HuH-7 (cell line): ENCODE data around the gene YY1.
A peak's percentile ranks its signal among the peaks of the same experiment; 100 is the strongest.
"Not testable (repeated sequence)": the region's sequence is repeated elsewhere in the genome, so short reads cannot be mapped to it uniquely, and the experiment has no call there.

ENCODE experiments used
- DNase-seq: peaks from one replicate; pipeline ENCODE4 v3.0.0; 2011; ENCODE audit warnings: low spot score

Gene YY1

DNA sequence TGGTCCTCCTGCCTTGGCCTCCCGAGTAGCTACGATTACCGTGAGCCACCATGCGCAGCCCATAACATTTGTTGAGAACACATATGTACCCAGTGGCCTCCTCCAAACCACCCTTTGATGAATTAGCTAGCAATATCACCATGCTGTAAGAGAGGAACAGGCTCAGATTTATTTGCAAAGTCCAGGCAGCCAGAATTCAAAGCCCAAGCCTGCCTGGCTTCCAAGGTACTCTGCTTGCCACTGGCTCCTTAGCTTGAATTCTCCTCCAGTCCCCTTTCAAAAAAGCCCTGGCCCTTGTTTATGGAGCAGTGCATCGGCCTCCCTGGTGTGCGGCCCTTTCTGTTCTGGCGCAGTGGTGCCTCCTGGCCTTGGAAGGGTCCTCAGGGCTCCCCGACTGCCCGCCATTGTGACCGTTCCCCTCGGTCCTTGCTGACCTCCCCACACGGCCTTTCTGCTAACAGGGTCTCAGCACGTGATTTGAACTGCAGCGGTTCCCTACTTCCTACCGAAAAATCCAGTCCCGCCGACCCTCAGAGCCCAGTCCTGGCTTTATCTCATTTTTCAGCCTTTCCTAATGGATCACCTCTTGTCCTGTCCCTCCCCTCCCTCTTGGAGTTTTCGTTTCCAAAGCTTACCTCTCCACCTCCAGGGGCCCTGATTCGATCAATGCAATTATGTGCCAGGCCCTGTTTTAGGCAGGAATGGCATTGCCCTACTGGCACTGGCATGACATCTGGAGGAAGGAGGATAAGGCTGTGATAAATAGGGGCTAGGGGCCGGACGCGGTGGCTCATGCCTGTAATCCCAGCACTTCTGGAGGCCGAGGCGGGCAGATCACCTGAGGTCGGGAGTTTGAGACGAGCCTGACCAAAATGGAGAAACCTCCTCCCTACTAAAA is 45.3 kb downstream of the YY1 start:
- no peak for DNase-seq

DNA sequence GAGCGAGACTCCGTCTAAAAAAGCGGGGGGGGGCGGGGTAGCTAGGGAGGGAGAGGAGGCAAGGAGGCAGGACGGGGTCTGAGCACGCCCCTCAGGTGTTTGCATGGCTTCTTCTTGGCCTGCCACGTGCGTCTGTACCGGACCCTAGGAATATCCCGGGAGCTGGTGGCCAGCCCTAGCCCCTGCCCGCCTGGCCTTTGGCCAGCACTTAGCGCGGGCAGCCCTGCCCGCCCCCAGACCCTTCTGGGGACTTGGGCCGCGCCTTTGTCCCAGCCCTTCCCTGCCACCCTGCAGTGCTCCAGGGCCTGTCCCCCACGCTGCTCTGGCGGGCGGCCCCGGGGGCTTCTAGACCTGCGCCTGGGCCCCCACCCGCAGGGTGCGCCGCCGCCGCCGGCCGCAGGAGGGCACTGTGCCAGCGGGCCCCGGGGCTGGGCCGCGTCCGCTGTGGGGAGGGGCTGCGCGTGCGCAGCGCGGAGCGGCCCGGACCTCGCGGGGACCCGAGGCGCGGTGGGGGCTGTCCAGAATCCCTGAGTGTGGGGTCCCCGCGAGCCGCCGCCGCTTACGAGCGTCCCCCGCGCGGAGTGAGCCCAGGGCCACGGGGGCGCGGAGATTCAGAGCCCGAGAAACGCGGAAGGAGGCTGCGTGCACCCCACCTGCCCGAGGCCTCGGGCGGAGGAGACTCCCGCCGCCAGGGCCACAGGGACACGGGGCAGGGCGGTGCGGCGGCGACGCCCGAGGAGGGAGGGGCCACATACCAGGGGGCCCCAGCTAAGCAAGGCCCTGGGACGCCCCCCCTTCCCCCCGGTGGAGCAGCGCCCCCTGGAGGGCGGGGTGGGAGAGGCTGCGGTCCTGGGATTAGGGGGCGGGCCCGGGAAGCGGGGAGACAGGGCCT is 46.3 kb downstream of the YY1 start:
- peak; percentile 92 for DNase-seq

DNA sequence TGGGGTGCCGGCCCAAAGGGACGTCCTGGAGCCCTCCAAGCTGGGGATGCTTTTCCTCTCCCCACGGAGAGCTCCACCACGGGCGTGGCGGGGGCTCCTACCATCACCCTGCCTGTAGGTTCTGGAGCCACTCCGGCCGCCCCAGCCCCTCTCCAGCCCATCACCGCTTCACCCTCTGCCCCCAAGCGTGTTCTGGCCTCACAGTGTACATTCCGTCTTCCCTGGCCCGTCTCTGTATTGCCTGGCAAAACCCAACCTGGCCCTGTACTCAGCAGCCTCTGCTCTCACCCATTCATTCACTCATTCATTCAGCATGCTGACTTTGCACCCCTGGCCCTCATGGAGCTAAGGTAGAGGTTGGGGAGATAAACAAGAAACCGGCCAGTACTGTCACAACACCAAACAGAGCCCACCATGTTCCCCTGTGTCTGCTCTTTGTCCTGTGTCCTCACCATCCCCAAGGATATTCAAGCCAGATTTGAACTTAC is 47.0 kb downstream of the YY1 start:
- no peak for DNase-seq

DNA sequence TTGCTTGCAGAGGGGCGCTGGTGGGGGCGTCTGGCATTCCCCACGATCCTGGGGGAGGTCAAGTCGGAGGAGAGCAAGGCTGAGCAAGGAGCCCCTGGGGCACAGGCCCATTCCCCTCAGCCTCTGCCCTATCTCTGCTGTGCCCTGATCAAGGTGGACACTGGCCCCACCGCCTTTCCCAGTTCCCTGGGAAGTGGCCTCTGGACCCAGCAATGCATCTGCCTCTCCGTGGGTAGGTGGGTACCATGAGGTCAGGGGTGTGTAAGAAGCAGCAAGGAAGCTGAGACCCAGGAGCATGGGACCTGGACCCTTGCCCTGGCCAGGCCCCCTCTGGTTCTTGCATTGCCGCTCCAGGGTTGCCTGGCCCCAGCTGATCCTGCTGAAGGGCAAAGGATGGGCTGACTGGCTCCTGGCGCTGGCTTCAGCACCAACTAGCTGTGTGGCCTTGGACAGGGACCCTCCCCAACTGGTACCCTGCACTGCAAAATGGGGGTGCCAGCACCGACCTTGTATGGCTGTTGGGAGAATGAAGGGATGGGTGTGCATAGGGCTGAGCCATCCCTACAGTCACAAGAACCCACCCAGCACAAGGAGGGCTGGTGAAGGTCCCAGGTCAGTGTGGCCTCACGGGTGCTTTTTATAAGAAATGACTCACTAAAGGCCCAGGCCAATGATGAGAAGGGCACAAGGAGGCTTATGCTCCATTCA is 47.7 kb downstream of the YY1 start:
- DNase-seq, result no peak

DNA sequence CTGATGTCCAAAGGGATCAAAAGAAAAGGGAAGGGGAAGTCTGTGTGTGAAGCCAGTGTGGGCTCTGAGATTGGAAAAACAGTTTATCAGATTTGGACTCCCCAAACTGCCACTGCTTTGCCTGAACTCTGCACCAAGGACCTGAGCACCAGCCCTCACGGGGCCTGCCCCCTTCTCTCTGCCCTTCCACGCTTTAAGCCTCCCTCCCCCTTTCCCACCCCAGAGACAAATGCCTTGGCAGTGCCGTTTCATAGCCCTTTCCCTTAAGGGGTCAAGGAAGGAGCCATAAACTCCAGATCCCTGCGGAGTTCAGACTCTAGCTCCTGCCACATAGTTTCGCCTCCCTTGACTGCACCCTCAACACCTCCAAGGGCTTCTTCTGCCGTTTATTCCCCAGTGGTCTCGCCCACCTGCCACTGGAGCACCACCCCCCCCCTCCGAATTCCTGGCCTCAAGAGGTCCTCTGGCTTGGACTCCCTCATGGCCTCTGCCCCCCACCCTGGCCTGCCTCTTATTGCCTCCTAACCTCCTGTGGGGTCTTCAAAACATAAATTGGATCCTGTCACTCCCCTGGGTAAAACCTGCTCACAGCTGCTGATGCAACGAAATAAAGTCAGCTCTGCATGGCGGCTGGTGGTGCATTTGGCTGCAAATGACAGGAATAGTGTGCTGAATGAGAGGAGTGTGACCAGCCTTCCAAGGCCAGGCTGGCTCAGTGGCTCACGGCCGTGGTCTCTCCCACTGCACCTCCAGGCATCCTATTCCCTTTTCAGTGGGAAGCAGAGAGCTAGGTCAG is 48.5 kb downstream of the YY1 start:
- no peak for DNase-seq

DNA sequence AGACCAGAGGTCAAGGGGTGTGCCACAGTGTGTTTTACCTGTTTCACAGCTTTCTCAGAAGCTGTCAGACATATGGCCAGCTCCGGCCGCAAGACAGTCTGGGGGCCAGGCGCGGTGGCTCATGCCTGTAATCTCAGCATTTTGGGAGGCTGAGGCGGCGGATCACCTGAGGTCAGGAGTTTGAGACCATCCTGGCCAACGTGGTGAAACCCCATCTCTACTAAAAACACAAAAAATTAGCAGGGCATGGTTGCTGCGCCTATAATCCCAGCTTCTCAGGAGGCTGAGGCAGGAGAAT is 49.0 kb downstream of the YY1 start:
- not testable (repeated sequence) for DNase-seq

DNA sequence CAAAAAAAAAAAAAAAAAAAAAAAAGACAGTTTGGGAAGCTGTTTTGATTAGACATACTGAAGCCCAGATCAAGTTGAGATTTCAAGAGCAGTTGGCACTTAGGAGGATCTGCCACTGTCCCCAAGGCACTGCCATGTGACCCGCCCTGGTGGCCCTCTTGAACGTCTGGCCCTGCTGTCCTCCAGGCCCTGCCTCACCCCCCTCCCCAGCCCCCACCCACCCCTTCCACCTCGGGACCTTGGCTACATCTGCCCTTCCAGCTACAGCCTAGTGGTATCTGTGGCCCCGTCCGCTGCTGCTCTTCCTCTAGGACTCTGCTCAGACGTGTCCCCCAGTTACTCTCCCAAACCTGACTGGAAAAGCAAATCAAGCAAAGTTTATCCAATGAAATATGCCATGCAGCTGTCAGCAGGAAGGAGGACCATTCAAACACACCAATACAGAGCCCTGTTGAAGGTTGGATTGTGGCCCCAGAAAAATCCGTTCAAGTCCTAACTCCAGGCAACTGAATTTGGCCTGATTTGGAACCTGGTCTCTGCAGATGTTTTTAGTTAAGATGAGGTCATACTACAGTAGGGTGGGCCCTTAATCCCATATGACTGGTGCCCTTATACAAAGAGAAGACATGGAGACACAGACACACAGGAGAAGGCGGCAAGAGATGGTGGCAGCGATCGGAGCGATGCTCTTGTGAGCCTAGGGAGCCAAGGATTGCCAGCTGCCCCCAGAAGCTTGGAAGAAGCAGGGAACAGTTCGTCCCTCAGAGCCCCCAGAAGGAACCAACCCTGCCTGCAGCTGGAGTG is 49.6 kb downstream of the YY1 start:
- no peak for DNase-seq

DNA sequence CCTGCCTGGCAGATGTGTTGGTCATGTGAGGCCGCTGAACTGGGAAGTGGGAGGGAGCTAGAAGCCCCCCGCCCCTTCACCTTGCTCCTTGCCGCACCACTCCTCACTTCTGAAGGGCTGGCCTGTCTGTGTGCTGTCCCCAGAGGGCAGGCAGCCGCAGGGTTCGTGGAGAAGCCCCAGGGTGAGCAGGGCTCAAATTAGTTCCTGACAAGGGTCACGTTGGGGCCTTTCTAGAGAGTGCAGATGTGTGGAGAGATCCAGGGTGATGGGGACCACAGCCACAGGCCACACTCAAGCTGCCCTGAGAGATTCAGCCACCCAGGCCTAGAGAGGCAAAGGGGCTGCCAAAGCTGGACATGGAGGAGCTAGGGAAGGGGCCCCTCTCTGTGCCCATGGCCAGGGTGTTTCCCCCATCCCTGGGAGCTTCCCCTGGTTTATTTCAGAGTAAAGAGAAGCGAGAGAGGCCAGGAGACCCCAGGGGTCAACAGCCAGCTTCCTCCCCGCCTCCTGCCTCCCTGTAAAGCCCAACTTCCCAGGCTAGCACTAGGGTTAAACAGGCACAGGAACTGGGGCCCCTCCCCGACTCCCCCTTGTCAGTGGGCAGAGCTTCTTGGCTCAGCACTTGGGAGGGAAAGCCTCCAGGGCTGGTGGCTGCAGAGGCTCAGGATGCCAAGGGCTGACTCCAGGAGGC is 51.1 kb downstream of the YY1 start:
- no peak for DNase-seq

DNA sequence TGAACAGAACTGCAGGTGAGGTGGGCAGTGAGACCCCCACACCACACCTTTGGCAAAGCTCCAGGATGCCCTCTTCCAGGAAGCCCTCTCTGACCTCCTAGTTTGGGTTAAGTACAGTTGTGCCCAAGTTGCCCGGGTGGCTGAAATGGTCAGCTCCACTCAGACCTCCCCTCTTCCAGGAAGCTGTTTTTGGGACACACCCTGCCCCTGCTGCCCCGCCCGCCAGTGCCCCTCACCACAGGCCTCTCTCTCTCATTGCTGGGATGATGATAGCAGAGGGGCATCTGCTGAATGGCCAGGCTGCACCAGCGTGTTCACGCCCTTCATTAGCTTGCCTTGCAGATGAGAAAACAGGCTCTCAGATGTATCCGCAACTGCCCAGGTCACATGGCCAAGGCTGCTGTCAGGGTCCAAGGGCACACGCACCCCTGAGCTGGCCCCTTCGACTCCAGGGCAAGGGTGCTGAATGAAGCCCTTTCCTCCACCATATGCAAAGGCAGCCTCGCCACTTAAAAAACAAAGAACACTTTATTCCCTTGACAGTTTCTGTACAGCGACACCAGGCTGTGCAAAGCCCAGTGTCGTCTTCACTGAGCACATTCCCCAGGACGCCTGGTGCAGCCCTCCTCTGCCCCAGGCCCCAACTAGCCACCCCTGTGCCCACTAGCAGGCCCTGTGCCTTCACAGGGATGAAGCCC is 51.8 kb downstream of the YY1 start:
- no peak for DNase-seq

DNA sequence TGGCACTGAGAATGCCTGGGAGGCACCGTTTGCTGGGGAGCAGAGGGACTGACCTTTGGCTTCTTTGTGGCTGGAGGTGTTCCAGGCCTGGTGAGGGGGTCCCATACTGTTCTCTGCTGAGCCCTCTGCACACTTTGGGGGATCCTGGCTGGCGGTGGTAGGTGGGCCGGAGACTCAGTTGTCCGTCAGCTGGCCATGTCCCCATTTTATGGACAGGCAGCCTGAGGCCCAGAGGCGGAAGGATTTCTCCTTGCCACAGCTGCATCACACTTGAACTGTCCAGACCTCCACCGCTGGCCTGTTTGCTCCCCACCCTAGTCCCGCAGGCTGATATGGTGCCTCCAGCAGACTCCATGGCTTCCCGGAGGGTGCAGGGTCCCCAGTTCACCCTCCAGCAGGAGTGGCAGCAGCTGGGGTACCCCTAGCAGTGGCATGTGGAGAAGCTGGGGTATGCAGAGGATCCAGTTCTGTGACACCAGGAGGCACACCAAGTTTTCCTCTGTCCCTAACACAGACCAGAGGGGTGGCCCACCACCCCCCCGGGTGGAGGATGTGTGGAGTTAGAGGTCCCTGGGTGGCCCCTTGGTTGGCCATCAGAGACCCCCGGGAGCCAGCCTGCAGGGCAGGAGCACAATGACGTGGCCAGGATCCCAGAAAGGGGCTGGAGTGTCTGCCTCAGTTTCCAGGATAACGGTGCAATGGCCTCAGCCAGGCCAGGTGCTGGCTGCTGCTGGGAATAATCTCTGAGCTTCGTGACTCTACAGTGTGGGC is 52.5 kb downstream of the YY1 start:
- DNase-seq, result no peak

DNA sequence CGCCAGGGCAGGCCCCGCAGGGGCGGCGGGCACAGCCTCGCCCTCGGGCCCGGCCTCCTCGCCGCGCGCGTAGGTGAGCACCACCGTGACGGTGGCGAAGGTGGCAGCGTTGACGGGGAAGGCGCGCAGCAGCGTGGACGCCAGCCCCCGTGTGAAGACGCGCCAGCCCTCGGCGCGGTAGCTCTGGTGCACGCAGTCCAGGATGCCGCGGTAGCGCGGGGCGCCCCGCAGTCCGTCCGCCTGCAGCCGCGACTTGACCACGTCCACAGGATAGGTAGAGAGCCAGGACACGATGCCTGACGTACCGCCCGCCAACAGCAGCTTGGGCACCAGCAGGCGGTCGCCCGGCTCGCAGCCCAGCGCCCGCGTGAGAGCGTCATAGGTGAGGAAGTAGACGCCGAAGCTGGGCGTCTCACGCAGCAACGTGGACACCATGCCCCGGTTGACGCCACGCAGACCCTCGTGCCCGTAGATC is 53.4 kb downstream of the YY1 start:
- DNase-seq, result no peak

DNA sequence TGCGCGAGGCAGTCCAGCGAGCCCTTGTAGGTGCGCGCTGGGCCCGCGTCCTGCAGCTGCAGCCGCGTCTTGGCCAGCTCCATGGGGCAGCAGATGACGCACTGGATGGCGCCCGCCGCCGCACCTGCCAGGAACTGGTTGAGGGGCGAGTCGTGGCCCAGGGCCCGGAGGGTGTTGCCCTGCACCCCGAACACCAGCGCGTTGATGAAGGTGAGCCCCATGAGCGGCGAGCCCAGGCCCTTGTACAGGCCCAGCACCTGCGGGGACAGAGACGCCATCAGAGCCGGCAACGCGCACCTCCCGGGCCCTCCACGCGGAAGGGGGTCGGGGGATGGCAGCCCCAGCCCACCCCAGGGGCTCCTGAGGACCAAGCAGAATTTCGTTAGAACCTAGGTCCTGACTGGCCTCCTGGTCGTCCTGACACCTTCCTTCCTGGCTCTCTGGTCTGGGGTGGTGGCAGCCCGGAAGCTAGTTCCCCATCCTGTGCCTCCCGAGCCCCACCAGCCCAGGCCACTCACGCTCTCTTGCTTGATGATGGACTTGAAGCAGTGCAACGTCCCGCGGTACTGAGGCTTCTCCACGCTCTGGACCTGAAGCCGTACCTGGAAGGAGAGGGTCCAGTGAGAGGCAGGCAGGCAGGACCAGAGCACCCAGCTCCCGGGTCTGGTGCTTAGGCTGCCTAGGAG is 54.0 kb downstream of the YY1 start:
- no peak for DNase-seq

DNA sequence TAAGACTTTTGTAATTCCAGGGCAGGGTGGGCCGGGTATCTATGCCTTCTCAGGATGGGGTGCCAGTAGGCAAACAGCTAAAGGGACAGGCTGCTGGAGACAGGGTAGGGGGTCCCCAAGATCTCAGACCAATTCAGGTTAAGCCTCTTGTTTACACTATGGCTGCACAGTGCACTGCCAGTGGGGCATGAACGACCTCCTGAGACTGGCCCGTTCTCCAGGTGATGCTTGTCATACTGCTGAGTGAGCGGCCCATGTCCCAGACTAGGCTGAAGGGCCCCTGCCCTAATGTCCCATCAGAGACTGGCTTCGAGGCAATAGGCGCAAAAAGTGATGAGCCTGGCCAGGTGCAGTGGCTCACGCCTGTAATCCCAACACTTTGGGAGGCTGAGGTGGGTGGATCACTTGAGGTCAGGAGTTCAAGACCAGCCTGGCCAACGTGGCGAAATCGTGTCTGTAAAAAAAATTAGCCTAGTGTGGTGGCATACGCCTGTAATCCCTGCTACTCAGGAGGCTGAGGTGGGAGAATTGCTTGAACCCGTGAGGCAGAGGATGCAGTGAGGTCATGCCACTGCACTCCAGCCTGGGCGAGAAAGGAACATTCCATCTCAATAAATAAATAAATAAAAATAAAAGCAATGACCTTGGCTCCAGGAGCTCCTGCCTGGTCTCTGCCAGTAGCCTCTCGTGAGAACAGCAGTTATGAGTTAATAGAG is 54.7 kb downstream of the YY1 start:
- no peak for DNase-seq

DNA sequence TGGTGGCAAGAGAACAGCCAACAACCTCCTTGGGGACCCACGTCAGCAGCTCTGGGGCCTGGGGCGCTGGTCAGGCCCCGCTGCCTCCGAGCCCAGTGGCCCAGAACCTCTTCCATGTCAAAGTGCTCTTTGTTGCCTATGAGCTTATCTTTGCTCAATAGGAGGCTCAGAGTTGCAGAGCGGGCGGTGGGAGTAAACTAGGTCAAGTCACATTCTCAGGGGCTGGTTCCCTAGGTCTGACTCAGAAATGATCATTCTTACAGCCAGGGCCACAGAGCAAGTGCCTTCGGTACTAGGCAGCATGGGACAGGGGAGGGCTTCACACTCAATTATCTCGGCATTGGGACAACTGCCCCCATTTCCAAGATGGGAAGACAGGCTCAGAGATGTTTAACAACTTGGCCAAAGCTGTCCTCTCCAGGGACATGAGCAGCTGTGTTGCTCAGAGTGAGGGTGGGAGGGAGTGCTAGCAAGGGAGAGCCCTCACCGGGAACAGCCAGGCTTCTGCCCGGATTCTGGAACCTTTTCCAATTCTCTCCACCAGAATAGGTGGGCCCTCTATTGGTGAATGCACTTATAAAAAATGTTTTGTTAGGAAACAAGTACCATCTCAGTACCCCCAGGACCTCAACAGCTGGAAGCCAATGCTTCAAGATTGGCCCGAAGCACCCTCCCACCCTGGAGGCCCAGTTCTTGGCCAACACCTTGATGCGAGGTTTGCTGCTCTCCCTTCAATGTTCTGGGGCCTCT is 55.4 kb downstream of the YY1 start:
- DNase-seq, result no peak

DNA sequence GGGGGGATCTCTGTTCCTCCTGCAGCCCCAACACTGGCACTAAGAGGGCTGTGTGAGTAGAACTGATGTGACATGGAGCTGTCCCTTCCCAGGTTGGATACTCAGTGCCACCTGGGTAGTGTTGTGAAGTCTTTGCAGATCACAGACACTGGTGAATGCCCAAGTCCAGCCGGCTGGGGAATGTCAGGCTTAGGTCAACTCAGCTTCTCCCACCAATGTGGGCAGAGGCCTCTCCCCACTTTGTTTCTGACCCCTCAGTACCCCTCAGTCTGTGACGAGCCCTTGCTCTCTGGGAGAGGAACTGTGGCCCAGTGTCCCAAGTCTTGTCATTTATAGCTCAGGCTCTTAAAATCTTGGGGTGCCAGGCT is 56.0 kb downstream of the YY1 start:
- no peak for DNase-seq

DNA sequence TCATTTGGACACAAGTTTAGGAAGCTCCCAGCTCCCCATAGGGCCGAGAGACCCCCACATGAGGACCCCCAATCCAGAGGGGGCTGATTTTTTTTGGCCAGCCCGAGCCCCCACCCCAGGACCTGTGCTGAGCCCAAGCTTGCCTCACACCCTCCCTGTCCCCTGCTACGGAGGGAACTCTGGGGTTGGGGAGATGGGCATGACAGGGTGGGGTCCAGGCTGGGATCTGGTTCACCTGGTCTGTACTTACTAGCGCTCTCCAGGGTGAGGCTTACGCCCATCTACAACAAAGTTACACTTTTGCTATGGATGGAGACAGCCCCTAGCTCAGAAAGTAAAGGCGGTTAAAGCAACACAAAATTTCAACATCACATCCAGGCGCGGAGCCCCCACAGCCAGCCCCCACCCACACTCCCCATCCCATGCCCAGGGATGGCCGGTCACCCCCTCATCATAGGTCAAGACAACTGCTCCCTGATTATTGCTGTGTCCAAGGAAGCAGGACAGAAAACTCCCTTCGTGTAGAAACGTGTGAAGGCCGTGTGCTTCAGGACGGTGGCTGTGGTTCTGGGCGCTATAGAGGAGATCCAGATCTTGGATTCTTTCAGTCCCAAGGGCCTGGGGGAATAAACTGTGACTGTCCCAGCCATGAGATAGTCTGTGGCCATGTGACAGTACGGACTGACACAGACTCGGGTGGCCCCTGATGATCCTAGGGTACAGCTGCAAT is 56.6 kb downstream of the YY1 start:
- DNase-seq, result no peak
